NCI-H2081 treated with DMSO at 0.1 percent for 48 hours (cell line): ENCODE results near the gene DST.
"Not testable (repeated sequence)": the region's sequence is repeated elsewhere in the genome, so short reads cannot be mapped to it uniquely, and the experiment has no call there.

Experiments used
- DNase-seq: peaks from one replicate; lab custom pipeline; 2025; lab: John Stamatoyannopoulos, UW

DST gene

DNA sequence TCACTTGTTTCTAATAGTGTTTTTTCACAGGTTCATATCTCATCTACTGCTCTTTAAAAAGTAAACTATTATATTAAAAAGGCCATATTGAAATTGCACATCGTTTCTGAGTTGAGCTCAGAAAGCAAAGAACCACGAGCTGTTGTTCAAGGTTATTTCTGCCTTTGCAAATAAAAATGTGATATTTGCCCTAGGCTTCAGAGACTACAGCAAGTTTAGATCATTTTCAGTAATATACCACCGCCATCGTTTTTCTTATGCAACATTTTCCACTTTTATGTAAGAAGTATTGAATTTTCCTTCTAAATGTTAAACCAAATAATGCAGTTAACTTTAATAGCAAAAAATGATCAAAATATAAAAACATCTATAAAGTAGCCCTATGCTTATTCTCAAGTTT is 71.1 kb downstream of the DST start:
- DNase-seq, result no peak

GRCh38 chr6:56570413-56571359 is 72.0 kb downstream of the DST start:
- DNase-seq, result peak; percentile 34

DNA sequence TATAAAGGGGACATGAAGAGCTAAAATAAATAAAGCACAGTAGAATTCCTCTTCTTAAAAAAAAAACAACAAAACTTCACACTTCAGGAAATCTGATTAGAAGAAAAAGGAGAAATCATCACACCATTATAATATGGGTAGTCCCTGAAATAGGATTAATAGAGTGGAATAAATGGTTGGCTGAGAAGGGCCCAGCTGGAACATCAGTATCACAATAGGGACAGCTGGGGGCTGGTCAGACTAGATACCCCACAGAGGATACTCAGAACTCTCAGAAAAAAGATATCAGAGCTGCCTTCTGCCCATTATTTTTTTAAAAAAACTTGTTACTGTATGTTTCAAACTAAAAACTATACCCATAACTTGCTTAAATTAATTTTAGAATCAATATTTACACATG is 75.2 kb downstream of the DST start:
- no peak for DNase-seq

- DNase-seq, result not testable (repeated sequence)
Measured at GRCh38 chr6:56562730-56563129, 80.0 kb downstream of the DST start.

GRCh38 chr6:56556751-56557540 is 85.7 kb downstream of the DST start:
- DNase-seq, result no peak

GRCh38 chr6:56555438-56555872 is 87.2 kb downstream of the DST start:
- DNase-seq, result no peak

GRCh38 chr6:56552187-56553130 is 90.2 kb downstream of the DST start:
- no peak for DNase-seq

DNA sequence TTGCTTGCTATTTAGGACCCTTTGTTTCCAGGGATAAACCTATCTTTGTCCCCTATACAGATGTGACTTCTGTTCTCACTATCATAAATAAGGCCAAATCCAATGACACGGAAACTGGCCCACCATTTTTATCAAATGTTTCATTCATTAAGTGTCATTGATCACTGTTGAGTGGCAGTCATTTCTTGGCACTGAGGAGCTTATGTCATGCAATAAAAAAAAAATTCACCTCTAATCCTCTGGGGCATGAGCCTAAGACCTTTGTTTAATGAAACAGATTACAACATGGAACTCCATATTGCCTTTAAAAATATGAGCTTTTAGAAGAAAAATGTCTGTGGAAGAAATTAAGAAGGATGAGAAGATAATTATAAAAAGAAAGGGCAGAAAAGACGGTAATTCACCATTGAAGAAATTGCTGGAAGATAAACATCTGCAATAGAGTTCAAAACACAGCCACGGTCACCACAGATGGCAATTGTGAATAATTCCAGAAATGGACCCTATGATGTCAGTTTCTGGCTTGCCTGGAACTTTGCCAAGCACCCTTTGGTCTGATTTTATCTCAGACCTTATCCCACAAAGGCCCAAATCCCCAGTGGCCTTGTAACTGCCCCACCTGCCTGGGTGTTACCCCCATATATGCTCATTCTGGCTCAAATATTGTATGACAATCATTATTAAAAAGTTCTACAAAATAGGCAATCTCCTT is 91.1 kb downstream of the DST start:
- DNase-seq, result no peak

DNA sequence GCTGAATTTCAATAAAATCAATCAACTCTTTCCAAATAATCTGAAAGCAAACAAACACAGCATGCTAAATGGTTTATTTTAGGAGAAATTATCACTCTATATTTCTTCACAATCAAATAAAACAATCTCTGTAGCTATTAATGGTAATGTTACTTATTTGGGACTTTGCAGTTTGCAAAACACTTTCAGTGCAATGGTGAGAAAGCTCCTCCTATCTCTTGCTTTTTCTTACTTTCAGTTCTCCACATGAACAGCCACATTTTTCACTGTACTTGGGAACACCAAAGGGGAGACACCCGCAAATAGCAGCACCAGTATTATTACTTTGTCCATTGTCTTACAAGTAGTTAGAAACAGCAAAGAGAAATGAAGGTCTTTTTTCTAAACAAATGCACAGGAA is 92.4 kb downstream of the DST start:
- DNase-seq, result no peak

DNA sequence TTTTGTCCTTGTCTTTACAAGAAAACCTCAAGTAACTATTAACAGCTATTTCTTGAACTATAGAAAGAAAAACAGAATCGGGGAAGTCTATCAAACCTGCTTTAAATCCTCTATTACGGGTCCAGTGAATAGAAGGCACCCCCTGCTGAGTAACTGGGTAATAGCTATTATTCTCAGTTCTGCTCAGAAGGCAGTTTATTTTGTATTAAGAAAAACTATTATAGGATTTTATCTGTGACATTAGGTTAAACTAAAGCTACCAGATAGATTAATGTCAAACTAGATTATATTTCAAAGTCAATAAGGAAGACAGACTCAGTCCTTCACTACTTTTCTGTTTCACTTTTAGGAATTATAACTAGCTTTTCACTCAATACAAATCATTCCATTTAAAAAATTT is 93.7 kb downstream of the DST start:
- no peak for DNase-seq

- no peak for DNase-seq
Measured at GRCh38 chr6:56547687-56548086, 95.0 kb downstream of the DST start.

GRCh38 chr6:56542364-56543331 is 100.0 kb downstream of the DST start:
- peak; percentile 68 for DNase-seq

DNA sequence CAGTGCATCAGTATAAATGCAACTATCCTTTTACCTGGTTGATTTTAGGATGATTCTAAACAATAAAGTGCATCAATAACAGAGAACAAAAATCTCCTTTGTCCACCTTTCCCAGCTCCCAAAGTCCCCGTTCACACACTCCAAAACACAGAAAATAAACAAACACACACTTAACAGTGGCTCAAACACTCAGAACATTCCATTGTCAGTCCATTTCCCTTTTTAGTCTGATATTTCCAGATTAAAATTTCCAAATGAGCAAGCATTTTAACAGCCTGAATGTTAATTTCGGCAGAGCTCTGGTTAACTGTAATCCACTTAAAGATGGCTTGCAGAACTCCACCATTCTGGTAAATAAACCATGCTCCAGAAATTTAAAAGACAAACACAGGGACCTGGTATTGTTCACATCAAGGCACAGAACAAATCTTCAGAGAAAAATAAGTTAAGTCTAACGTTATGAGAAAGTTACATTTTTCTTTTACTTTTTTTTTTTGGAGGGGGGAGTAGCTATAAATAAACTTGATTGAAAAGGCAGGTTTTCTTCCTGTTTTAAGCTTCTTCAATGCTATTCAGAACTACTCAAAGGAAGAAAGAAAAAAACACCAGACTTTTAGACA is 100.8 kb downstream of the DST start:
- no peak for DNase-seq

- DNase-seq, result no peak
Measured at GRCh38 chr6:56541030-56541600, 101.6 kb downstream of the DST start.

DNA sequence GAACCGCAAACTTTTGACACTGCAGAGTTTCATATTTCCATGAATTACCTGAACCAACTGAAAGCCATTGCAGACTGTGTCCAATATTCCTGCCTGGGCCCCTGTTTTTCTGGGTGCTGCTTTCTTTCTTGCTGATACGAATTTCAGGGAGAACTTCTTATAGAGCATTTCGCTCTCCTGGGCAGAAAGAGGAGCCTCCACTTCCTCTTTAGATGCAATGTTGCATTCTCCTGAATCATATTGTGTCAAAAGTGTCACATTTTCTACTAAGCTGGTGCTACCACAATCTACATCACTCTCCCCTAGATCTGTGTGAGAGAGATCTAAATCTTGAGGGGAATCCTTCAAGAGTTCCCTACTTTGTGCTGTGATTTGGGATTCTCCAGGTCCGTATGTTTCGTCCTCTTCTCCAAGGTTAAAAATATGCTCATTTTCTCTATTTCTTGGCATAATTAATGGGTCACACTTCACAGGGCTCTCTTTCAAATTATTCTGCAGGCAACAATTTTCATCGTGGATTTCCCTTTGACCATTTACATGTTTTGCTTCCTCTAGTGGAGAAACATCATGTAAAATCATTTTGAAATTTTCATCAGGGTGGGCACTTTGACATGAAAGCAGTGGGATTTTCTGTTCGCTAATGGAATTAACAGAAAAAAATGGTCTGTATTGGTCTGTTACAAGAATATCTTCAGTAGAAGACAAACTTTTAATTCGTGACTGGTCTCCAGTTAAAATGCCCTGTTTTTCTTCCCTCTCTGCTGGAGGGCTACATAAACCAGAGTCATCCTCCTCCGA is 102.3 kb downstream of the DST start:
- no peak for DNase-seq

DNA sequence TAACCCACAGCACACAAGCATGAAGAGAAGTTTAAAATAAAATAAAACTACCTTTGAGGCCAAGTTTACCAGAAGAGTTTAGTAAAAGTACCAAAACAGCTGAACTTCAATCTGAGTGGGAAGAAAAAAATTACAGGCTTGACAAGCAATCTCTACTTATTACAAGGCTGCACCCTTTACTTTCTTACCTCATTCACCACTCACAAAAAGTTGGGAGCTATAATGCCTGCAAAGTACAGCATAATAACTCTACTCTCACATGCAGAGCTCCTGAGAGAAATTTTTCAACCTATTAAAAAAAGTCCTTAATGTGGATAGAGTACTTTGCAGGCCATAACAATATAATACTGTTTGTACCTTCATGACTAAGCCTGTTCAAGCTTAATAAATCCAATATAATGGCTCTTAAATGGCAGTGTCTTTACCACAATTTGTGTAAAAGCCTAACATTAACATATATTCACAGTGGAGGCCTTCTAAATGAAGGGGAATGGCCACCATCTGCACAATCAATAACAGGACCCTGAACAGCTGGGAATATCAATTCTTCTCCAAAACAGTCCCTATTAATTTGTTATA is 103.1 kb downstream of the DST start:
- DNase-seq, result no peak

DNA sequence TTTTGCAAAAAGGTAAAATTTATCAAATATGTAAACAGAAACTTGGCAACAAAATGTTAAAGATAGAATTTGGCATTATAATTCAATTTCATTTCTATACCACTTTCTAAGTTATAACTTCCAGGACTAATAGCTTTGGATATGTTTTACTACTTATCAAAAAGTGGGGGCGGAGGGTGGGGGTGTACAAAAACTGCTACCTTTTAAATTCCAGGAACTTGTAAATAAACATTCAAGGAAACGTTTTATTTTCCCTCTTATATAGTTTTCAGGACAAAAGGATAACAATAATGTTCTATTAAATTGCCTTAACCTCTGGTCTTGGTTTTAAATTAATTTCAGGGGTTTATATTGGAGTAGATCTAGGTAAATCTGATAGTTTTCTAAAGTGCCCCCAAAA is 103.8 kb downstream of the DST start:
- no peak for DNase-seq

DNA sequence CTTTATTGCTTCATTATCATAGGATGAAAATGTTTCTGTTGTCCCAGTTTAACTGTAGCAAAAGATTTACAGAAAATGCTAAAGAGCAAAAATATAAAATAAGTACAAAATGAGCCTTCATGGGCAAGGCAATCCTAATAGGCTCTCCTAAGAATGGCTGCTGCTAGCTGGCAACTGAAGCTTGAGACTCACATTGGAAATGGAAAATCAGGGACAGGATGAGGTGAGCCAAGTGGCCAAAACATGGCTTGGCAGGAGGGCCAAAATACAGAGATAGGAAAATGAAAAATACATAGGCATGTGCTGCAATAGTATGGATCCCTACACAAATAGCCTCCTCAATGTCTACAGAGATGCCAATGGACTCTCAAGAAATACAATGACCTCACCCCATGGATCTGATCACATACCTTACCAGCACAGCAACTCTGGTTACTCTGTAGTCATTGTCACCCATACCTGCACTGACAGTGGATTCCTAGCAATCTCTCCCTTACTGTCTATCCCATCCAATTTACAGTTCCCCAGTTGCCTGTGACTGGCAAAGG is 105.4 kb downstream of the DST start:
- no peak for DNase-seq
